IPS DF 19.7 (cell line): ENCODE results near the gene MBNL2.

Experiments
- DNase-seq: peaks from one replicate; pipeline ENCODE4 v3.0.0-alpha.2; 2013; ENCODE audit warnings: low read depth, low spot score

The MBNL2 gene

GRCh38 chr13:97234236-97234635, 12.1 kb downstream of the MBNL2 start:
- DNase-seq, result no peak

- no peak for DNase-seq
These were observed 12.6 kb downstream of the MBNL2 start for GRCh38 chr13:97234742-97235141.

GRCh38 chr13:97235549-97236231, 13.6 kb downstream of the MBNL2 start:
- DNase-seq, result no peak

- no peak for DNase-seq
These were observed 15.3 kb downstream of the MBNL2 start for GRCh38 chr13:97237388-97237787.

- DNase-seq, result no peak
These were observed 16.3 kb downstream of the MBNL2 start for GRCh38 chr13:97238432-97238831.

GRCh38 chr13:97238883-97239282, 16.8 kb downstream of the MBNL2 start:
- no peak for DNase-seq

- DNase-seq, result no peak
These were observed 17.2 kb downstream of the MBNL2 start for GRCh38 chr13:97239306-97239705.

GRCh38 chr13:97239943-97240787, 18.0 kb downstream of the MBNL2 start:
- no peak for DNase-seq

GRCh38 chr13:97240788-97241734, 18.9 kb downstream of the MBNL2 start:
- no peak for DNase-seq

- no peak for DNase-seq
These were observed 19.6 kb downstream of the MBNL2 start for GRCh38 chr13:97241761-97242160.

GRCh38 chr13:97242755-97243497, 20.8 kb downstream of the MBNL2 start:
- no peak for DNase-seq

- no peak for DNase-seq
These were observed 22.0 kb downstream of the MBNL2 start for GRCh38 chr13:97243915-97244781.

GRCh38 chr13:97245011-97245410, 22.9 kb downstream of the MBNL2 start:
- no peak for DNase-seq

GRCh38 chr13:97246596-97247158, 24.5 kb downstream of the MBNL2 start:
- no peak for DNase-seq

GRCh38 chr13:97248243-97248642, 26.1 kb downstream of the MBNL2 start:
- DNase-seq, result no peak

GRCh38 chr13:97249093-97249795, 27.1 kb downstream of the MBNL2 start:
- DNase-seq, result no peak

GRCh38 chr13:97249796-97250495, 27.8 kb downstream of the MBNL2 start:
- DNase-seq, result no peak

- DNase-seq, result no peak
These were observed 28.4 kb downstream of the MBNL2 start for GRCh38 chr13:97250560-97250959.

- no peak for DNase-seq
These were observed 30.6 kb downstream of the MBNL2 start for GRCh38 chr13:97252735-97253134.
